SHP77 treated with DMSO at 0.1 percent for 48 hours (cell line): ENCODE data around the gene RNASEH2C.
A peak's percentile ranks its signal among the peaks of the same experiment; 100 is the strongest.
"Not testable (repeated sequence)": the region's sequence is repeated elsewhere in the genome, so short reads cannot be mapped to it uniquely, and the experiment has no call there.

Source experiments
- DNase-seq: peaks from one replicate; lab custom pipeline; 2025; lab: John Stamatoyannopoulos, UW

The RNASEH2C gene

DNA sequence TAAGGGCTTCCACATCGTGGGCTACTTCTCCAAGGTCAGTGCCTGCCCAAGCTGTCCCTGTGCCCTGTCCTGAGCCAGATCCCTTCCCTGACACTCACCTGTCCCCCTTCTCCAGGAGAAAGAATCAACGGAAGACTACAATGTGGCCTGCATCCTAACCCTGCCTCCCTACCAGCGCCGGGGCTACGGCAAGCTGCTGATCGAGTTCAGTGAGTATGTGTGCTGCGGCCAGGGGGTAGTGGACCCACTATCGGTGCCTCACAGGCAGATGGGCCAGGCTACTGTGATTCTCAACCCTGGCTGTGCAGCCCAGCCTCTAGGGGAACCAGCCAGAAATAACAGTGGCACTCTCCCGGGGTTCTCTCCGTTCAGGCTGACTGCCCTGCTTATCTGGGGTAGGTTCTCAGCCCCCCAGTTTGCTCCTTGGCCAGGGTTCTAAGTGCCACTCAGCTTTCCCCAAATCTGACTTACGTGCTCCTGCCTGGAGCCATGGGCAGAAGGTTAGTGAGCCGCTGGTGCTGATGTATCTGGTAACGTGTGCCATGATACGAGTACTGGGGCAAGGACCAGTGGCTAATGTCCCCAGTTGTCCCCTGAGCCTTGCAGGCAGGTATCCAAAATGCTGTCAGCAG, 3.7 kb downstream of the RNASEH2C start:
- no peak for DNase-seq

DNA sequence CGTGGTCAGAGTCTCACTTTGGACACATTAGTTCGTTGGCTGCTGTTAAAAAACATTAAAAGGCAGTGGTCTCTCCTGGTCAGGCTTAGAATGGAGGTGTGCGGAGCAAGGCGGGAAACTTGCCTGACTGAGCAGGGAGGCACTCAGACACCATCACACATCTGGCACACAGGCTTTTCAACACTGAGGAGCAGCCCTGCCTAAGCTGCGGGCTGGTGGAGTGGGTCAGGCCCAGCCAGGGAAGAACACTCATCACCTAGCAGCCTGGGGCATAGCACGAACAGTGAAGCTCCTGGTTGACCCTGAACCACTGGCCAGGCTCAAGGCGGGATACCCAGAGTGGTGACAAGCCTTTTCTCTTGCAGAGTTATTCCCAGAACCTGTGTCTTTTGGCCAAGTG, 4.3 kb downstream of the RNASEH2C start:
- no peak for DNase-seq

DNA sequence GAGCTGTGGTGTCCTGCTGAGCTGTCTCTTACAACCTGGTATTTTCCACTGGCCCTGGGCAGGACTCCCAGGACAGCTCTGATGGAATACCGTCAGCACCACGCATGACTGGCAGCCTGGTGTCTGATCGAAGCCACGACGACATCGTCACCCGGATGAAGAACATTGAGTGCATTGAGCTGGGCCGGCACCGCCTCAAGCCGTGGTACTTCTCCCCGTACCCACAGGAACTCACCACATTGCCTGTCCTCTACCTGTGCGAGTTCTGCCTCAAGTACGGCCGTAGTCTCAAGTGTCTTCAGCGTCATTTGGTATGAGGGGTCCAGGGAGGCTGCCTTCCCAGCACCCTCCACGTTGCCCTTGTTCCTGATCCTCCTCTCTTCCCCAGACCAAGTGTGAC, 6.2 kb downstream of the RNASEH2C start:
- no peak for DNase-seq

DNA sequence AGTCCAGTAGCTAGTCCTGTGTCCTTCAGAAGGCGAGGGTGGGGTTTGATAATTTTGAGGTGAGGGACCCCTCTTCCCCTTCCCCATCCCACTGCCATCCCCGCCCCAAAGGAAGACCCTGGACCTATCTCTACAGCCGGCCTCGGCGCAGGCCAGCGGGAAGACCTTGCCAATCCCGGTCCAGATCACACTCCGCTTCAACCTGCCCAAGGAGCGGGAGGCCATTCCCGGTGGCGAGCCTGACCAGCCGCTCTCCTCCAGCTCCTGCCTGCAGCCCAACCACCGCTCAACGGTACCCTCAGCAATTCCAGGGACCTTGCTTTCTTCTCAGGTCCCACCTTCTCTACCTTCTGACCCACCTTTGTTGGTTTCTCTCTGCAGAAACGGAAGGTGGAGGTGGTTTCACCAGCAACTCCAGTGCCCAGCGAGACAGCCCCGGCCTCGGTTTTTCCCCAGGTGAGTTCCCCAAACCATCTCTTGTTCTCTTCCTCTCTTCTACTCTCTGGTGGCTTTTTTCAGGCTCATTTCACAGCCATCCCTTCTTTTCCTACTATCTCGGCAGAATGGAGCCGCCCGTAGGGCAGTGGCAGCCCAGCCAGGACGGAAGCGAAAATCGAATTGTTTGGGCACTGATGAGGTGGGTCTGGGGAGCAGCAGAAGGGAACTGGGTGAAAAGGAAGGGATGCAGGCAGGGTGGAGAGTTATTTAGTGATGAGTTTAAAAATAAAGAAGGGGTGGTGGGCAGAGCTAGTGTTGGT, 7.2 kb downstream of the RNASEH2C start:
- DNase-seq = no peak

DNA sequence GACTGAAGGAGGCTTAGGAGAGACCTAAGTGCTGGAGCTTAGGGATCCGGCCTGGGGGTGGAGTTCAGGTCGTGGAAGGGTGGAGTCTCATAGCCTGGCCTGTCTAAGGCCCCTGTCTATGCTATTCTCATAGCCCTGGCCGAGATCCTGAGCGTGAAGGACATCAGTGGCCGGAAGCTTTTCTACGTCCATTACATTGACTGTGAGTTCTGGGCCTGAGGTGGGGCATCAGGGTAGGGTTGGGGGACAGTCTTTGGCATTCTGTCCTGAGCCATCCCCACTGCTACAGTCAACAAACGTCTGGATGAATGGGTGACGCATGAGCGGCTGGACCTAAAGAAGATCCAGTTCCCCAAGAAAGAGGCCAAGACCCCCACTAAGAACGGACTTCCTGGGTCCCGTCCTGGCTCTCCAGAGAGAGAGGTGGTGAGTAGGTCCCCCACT, 7.9 kb downstream of the RNASEH2C start:
- DNase-seq = no peak

DNA sequence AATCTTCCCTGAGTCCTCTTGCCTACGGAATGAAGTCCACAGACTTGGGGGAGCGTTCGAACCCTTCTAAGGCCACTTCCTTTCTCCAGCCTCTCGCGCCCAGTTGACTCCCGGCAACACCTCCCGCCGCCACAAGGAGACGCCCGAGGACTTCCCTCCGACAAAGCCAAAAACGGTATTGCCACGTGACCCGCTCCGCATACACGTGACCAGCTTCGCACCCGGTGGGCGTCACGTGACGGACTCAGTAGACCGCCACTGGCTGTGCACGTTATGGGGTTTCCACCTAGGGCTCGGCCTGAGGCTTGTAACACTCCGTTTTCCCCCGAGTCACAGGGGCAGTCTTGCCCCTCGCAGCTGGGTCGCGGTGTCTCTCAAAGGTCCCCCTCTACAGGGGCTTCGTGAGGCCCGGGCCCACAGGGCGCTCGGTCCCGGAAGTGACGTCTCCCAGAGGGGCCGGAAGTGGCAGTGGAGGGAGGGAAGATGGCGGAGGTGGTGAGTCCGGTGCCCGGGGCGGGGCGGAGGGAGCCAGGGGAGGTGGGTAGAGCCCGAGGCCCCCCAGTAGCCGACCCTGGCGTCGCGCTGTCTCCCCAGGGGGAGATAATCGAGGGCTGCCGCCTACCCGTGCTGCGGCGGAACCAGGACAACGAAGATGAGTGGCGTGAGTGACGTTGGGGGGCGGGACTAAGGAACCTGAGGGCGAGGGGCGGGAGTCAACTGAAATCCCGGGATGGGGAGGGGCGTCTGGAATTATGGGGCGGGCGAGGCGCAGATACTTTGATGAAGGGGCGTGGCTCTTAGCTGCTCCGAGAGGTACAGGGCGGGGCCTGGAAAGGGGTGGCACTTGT, 8.6 kb downstream of the RNASEH2C start, which contains the start of gene KAT5:
KAT5 (plus strand) TSS at position 468 of the 848 bp plus-strand sequence; CDS start at position 484, 16 bp downstream.
- DNase-seq = peak; percentile 95

DNA sequence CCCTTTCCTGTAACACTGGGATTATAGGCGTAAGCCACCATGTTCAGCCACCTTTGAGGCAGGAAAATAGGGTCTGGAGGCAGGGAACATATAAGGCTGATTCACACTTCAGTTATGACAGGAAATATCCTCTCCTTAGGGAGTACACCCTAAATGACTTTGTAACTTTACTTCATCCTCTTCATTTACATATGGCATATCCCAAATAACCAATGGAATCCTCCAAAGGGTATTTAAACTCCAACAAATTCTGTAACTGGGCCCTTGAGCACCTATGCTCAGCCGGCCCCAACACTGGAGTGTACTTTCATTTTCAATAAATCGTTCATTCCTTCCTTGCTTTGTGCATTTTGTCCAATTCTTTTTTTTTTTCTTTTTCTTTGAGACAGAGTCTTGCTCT, 10.2 kb downstream of the RNASEH2C start:
- DNase-seq = no peak

DNA sequence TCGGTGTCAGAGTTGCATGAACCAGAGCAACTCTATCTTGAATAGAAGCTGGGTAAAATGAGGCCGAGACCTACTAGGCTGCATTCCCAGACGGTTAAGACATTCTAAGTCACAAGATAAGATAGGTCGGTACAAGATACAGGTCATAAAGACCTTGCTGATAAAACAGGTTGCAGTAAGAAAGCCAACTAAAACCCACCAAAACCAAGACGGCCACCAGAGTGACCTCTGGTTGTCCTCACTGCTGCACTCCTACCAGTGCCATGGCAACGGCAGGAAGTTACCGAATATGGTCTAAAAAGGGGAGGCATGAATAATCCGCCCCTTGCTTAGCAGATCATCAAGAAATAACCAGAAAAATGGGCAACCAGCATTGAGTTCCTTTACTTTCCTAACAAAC, 10.9 kb downstream of the RNASEH2C start:
- no peak for DNase-seq

DNA sequence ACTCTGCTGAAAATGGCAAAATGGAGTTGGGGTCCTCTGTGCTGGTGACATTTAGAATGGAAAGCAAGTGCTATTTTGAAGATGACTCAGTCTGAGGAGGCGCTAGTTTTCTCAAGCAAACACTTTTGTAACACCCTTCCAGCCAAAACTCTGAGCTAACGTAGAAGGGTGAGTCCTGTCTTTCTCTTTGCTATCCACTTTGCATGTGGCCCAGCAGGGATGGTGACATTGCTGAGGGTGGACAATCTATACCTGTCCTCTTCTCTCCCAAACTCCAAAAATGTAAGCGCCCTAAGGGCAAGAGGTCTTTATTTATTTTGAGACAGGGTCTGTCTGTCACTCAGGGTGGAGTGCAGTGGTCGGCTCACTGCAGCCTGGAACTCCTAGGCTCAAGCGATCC, 12.1 kb downstream of the RNASEH2C start:
- no peak for DNase-seq

DNA sequence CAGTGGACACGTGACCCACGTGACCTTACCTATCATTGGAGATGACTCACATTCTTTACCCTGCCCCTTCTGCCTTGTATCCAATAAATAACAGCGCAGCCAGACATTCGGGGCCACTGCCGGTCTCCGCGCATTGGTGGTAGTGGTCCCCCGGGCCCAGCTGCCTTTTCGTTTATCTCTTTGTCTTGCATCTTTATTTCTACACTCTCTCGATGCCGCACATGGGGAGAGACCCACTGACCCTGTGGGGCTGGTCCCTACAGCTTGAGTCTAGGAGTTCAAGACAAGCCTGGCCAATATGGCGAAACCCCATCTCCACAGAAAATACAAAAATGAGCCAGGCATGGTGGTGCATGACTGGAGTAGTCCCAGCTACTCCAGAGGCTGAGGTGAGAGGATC, 13.6 kb downstream of the RNASEH2C start:
- not testable (repeated sequence) for DNase-seq

DNA sequence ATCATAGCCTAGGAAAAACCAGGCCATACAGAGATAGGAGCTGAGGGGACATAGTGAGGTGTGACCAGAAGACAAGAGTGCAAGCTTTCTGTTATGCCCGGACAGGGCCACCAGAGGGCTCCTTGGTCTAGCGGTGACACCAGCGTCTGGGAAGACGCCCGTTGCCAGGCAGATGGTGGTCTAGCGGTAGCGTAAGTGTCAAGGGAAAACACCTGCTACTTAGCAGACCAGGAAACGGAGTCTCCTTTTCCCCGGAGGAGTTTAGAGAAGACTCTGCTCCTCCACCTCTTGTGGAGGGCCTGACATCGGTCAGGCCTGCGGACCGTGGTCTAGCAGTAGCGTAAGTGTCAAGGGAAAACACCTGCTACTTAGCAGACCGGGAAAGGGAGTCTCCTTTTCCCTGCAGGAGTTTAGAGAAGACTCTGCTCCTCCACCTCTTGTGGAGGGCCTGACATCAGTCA, 14.3 kb downstream of the RNASEH2C start:
- not testable (repeated sequence) for DNase-seq

DNA sequence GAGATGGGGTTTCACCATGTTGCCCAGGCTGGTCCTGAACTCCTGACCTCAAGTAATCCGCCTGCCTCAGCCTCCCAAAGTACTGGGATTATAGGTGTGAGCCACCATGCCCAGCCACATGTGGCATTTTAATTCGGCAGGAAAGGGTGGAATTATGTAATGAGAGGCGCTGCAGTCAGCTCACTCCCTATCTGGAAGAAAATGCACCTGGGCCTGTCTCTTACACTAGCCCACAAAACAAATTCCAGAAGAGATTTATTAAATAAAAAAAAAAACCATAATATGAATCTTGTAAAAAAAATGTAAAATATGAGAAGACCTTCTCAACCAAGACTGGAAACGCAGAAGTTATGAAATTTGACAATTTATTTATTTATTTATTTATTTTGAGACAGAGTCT, 16.8 kb downstream of the RNASEH2C start:
- DNase-seq = no peak

DNA sequence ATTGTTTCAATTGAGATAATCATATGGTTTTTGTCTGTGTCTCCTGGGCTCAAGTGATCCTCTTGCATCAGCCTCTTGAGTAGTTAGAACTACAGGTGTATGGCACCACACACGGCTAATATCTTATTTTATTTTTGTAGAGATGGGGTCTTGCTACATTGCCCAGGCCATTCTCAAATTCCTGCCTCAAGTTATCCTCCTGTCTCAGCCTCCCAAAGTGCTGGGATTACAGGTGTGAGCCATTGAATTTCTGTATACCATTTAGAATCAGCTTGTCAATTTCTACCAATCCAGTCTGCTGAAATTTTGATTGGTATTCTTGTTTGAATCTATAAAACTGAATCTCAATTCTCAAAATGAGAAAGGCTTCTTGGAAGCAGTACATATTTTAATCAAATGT, 18.9 kb downstream of the RNASEH2C start:
- no peak for DNase-seq

DNA sequence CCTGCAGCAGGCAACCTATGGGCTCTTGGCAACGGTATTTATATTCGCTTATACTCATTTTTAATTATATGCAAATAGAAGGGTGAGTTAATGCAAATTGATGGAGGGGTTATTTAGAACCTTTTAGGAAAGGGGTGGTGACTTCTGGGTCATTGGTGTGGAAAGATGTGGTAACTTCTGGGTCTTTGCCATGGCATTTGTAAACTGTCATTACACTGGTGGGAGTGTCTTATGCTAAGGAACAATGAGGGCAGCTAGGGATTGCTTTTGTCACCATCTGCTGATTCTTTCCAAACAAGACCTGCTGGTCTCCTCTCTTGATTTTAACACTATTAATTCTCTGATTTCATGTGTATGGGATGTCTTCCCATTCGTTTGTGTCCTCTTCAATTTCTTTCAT, 20.2 kb downstream of the RNASEH2C start:
- DNase-seq = no peak

DNA sequence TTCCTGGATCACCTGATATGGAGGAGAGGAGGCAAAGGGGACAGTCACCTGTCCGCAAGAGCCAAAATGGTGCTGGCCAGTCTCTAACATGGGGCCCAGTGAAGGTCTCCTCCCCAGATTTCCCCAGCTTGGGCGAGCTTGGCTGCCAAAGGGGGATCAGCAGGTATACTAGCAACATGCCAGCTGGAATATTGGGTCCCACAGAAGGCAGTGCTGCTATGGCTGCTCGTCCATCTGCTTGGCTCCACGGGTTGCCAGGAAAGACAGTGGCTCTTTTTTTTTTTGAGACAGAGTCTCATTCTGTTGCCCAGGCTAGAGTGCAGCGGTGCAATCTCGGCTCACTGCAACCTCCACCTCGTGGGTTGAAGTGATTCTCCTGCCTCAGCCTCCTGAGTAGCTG, 21.3 kb downstream of the RNASEH2C start:
- DNase-seq = no peak

DNA sequence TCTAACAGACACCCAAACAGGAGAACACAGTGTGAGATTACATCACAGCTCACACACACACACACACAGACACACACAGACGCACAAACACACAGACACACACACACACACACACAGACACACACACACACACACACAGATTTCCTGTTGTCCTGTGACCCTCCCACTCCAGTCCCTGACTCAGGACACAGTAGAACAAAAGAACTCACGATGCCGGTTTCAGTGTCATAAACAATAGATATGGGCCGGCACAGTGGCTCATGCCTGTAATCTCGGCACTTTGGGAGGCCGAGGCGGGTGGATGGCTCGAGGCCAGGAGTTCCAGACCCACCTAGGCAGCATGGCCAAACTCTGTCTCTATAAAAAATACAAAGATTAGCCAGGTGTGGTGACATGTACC, 22.4 kb downstream of the RNASEH2C start:
- no peak for DNase-seq

DNA sequence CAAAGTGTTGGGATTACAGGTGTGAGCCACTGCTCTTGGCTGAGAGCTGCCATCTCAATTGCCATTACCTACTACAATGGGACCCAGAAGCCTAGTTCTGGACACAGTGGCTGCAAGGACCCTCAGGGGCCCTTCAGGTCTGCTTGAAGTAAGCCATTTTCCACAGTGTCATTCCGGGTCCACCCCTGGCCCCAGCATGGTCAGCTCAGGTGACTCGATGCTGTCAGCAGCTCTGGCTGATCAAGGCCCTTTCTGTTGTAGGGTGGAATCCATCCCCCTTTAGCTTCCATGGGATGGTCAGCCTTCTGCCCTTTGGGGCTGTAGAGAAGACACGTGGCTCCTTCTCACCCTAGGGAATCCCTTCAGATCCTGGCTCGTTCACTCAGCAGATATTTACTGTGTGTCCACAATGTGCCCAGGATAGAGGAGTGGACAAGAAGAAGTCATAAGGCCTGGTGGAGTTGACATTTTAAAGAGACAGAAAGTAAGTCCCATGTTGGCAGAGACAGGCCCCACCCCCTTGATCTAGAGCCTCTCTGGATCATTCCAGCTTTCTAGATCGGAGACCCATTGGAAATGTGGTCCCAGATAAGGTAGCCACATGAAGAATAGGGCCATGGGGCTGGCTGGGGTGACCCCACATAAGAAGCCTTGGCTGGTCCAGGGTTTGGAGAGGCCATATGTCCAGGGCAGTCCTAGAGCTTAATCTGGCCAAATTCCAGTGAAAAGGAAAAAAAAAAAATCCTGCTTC, 23.6 kb downstream of the RNASEH2C start:
- DNase-seq = no peak

DNA sequence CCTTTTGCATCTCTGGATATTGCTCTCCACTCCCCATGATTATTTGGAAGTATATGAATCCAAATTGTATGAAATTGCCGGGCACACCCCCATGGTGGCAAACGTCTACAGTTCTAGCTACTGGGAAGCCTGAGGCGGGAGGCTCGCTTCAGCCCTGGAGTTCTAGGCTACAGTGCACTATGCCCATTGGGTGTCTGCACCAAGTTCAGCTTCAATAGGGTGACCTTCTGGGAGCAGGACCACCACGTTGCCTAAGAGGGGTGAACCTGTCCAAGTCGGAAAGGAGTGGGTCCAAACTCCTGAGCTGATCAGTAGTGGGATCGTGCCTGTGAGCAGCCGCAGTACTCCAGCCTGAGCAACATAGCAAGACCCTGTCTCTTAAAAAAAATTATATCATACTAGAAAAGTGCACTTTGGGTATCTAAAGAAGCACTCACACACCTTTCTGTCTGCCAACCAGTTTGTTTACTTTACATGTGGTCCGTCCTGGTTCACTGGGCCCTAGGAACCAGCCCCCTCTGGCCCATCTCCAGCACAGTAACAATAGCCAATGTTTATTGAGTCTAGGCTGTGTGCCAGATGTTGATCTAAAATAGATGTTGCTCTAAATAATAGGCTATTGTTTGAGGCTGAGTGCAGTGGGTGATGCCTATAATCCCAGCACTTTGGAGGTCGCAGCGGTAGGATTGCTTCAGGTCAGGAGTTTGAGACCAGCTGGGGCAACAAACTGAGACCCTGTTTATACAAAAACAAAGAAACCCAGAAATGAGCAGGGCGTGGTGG, 24.9 kb downstream of the RNASEH2C start:
- DNase-seq = peak; percentile 66

DNA sequence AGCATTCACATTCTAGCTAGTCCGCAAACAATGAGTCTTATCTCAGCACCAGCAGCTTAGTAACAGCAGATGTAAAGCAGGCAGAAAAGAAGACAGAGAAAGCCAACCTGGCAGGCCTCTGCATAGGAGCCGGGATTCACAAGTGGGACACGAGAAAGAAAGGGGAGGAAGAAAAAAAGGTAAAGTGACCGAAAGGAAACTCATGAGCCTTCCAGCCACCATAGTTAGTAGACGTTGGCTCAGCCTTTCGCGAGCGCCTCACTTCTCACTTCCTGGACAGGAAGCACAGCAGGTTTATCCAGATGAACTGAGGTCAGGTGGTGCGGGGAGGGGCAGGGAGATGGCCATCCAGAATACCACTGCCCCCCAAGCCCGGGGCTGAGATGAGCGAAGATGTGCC, 28.2 kb downstream of the RNASEH2C start:
- DNase-seq = no peak

DNA sequence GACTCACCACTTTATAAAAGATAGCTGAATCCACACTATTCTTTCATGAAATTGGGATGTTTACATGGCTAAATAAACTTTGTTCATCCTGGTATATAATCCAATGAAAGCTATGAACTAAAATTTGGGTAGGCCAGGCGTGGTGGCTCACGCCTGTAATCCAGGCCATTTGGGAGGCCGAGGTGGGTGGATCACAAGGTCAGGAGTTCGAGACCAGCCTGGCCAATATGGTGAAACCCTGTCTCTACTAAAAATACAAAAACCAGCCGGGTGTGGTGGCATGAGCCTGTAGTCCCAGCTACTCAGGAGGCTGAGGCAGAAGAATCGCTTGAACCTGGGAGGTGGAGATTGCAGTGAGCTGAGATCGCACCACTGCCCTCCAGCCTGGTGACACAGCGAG, 28.8 kb downstream of the RNASEH2C start:
- not testable (repeated sequence) for DNase-seq

DNA sequence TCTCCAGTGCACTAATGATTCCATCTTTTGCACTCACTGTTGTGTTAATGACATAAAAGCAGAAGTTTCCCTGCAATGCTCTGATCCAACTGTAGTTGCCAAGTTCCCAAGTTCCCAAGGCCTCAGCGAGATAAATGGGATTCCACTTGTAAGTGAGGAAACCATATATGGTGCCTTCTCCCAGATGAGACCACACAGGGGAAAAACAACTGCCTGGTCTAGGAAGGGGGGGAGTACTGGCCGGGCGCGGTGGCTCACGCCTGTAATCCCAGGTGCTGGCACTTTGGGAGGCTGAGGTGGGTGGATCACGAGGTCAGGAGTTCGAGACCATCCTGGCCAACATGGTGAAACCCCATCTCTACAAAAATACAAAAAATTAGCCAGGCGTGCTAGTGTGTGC, 34.6 kb downstream of the RNASEH2C start:
- DNase-seq = no peak
